Neural progenitor cell (in vitro differentiated cells): ENCODE results near the gene PARVG. TPM values are rescaled to one million over a fixed set of nuclear protein-coding genes. Genes with fewer than 3 reads are reported as not detected.

Experiments used
- DNase-seq: peaks from one replicate; pipeline ENCODE4 v3.0.0-alpha.2; 2016; ENCODE audit warnings: low spot score
- H2AFZ ChIP-seq: fragments of 200-600 bp; sonication (generic); replicated peaks from 2 replicates; pipeline ENCODE4 v1.6.1; 2016; ENCODE audit warnings: antibody characterized with exemption
- H3F3A ChIP-seq: fragments of 200-600 bp; sonication (generic); 2 replicates; pipeline ENCODE4 v1.6.1; 2016; ENCODE audit warnings: antibody characterized with exemption, low read depth
- H3K27ac ChIP-seq: fragments of 200-600 bp; sonication (generic); 2 replicates; pipeline ENCODE4 v1.5.1; 2016; ENCODE audit warnings: mild to moderate bottlenecking
- H3K27me3 ChIP-seq: fragments of 200-600 bp; sonication (generic); 2 replicates; pipeline ENCODE4 v1.6.1; 2016; ENCODE audit warnings: mild to moderate bottlenecking, moderate library complexity
- H3K36me3 ChIP-seq: fragments of 200-600 bp; sonication (generic); 2 replicates; pipeline ENCODE4 v1.5.1; 2016
- H3K4me1 ChIP-seq: fragments of 200-600 bp; sonication (generic); 2 replicates; pipeline ENCODE4 v1.6.1; 2016; ENCODE audit warnings: mixed run types
- H3K4me2 ChIP-seq: fragments of 200-600 bp; sonication (generic); 2 replicates; pipeline ENCODE4 v1.6.1; 2016
- H3K4me3 ChIP-seq: fragments of 200-600 bp; sonication (generic); 2 replicates; pipeline ENCODE4 v1.5.1; 2016
- H3K79me2 ChIP-seq: fragments of 200-600 bp; sonication (generic); 2 replicates; pipeline ENCODE4 v1.6.1; 2016; ENCODE audit warnings: low read depth
- H3K9ac ChIP-seq: fragments of 200-600 bp; sonication (generic); 2 replicates; pipeline ENCODE4 v1.6.1; 2016
- H3K9me3 ChIP-seq: fragments of 200-600 bp; sonication (generic); 2 replicates; pipeline ENCODE4 v1.5.1; 2016; ENCODE audit warnings: low read depth
- H4K20me1 ChIP-seq: fragments of 200-600 bp; sonication (generic); 2 replicates; pipeline ENCODE4 v1.6.1; 2016; ENCODE audit warnings: low read depth
- H3K27ac Mint-ChIP-seq: 3 replicates; pipeline ENCODE4 v1.8.0; 2021; ENCODE audit warnings: mixed read lengths
- H3K27me3 Mint-ChIP-seq: 2 replicates; pipeline ENCODE4 v1.8.0; 2022; ENCODE audit warnings: low read depth, mild to moderate bottlenecking, inconsistent platforms, moderate library complexity, mixed read lengths; ENCODE audit not compliant: insufficient read depth
- H3K36me3 Mint-ChIP-seq: 3 replicates; pipeline ENCODE4 v1.8.0; 2021; ENCODE audit warnings: mixed read lengths
- H3K4me1 Mint-ChIP-seq: 3 replicates; pipeline ENCODE4 v1.8.0; 2021; ENCODE audit warnings: mixed read lengths
- H3K4me3 Mint-ChIP-seq: 3 replicates; pipeline ENCODE4 v1.8.0; 2021; ENCODE audit warnings: mild to moderate bottlenecking, moderate library complexity, mixed read lengths
- H3K9me3 Mint-ChIP-seq: 3 replicates; pipeline ENCODE4 v1.8.0; 2020; ENCODE audit warnings: mixed read lengths
- EZH2 ChIP-seq: fragments of 200-600 bp; sonication (generic); IDR thresholded peaks from 2 replicates; pipeline ENCODE4 v1.6.1; 2017; ENCODE audit warnings: antibody characterized with exemption, mild to moderate bottlenecking, moderate library complexity
- EZH2phosphoT487 ChIP-seq: fragments of 200-600 bp; sonication (generic); IDR thresholded peaks from 2 replicates; pipeline ENCODE4 v1.6.1; 2017; ENCODE audit warnings: antibody characterized with exemption
- total RNA-seq: library from RNA; depleted of rRNA; stranded (reverse); fragments of >200 nt; gene quantifications from 2 replicates; pipeline ENCODE4 v1.2.3, GENCODE V29; 2015; ENCODE audit warnings: low replicate concordance
- TF ChIP-seq, protein P1 (sequence below): fragments of 200-600 bp; sonication (generic); IDR thresholded peaks from 2 replicates; pipeline ENCODE4 v1.5.1; 2017; ENCODE audit warnings: antibody characterized with exemption, mild to moderate bottlenecking

Gene PARVG
- total RNA-seq, 1 donor from 2014 or later, result not detected

DNA sequence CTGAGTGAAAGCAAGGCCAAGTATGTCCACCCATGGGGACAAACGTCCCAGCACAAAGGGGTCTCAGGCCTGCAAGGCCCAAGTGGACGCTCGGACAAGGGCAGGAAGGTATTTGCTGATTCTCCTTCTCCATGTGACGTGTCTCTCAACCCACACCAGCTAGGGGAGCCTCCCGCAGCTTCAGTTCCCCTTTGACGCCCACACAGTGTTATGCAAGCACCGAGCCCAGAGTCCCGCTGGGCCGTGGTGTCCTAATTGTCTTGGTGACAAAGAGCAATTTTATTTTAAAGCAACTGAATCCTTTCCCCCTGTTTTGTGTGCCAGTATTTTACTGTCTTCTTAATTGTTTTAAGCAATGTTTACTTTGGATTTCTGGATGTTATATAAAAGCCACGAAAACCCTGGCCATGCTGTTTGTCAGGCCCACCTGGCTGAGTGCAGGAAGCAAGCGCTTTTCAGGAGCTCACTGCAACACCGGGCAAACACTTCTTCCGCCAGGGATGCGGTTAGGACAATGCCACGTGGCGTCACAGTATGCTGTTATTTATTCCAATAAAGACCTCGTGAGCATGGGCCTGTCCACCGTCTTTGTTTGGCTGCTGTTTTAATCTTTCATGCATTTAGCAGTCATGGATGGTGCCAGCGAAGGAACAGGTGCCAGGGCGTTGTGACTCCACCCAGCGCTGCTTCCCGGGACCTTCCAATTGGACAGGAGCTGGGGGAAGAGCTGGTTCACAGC lies 8.2 kb upstream of the PARVG start:
- Histone ChIP-seq H3K4me2 (peak overlapping the region; percentile 22), H3K27ac (no peak overlapping the region), H3K9ac (no peak overlapping the region), H2AFZ (no peak overlapping the region), H3K27me3 (no peaks in the 10 kb centered on the region), H3F3A (peaks cover 21% of the 10 kb centered on the region), H4K20me1 (no peaks in the 10 kb centered on the region), H3K79me2 (no peaks in the 10 kb centered on the region), H3K4me3 (no peak overlapping the region), H3K4me1 (peaks cover 20% of the 10 kb centered on the region), H3K36me3 (no peaks in the 10 kb centered on the region), H3K9me3 (no peaks in the 10 kb centered on the region)
- Mint-ChIP-seq H3K9me3 (no peaks in the 10 kb centered on the region), H3K27ac (no peak overlapping the region), H3K4me1 (peaks cover 37% of the 10 kb centered on the region), H3K4me3 (peak overlapping the region; percentile 43), H3K36me3 (no peaks in the 10 kb centered on the region), H3K27me3 (peaks cover 5% of the 10 kb centered on the region)
- TF ChIP-seq EZH2 (no peak), EZH2phosphoT487 (no peak)
- TF ChIP-seq, protein P1, sequence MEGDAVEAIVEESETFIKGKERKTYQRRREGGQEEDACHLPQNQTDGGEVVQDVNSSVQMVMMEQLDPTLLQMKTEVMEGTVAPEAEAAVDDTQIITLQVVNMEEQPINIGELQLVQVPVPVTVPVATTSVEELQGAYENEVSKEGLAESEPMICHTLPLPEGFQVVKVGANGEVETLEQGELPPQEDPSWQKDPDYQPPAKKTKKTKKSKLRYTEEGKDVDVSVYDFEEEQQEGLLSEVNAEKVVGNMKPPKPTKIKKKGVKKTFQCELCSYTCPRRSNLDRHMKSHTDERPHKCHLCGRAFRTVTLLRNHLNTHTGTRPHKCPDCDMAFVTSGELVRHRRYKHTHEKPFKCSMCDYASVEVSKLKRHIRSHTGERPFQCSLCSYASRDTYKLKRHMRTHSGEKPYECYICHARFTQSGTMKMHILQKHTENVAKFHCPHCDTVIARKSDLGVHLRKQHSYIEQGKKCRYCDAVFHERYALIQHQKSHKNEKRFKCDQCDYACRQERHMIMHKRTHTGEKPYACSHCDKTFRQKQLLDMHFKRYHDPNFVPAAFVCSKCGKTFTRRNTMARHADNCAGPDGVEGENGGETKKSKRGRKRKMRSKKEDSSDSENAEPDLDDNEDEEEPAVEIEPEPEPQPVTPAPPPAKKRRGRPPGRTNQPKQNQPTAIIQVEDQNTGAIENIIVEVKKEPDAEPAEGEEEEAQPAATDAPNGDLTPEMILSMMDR, result no peak
- peak; percentile 48 for DNase-seq

DNA sequence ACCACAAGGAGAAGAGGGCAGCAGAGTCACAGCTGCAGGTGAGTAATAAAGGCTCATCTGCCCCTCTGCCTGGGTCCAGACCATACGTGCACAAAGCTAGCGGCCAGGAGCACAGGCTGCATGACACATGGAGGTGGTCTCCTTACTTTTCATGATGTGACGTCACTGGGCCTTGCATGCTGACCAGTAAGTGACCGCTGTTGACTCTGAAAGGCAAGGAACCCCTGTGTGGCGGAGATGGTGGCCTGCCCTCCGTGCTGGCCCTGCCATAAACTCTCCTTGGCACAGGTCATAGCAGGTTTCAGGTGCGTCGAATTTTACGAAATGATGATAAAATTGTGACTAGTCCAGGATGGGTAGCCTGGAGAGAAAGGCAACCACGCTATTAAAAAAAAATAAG lies 7.6 kb upstream of the PARVG start:
- H3K36me3 Mint-ChIP-seq, result no peaks in the 10 kb centered on the region
- Histone ChIP-seq H2AFZ (no peak overlapping the region), H3F3A (peaks cover 21% of the 10 kb centered on the region), H3K79me2 (no peaks in the 10 kb centered on the region), H4K20me1 (no peaks in the 10 kb centered on the region), H3K4me3 (no peak overlapping the region), H3K9me3 (no peaks in the 10 kb centered on the region), H3K9ac (no peak overlapping the region), H3K36me3 (no peaks in the 10 kb centered on the region), H3K4me2 (no peak overlapping the region), H3K27me3 (no peaks in the 10 kb centered on the region), H3K27ac (no peak overlapping the region), H3K4me1 (peaks cover 20% of the 10 kb centered on the region)
- H3K9me3 Mint-ChIP-seq, result no peaks in the 10 kb centered on the region
- H3K4me3 Mint-ChIP-seq, result no peak overlapping the region
- H3K4me1 Mint-ChIP-seq, result peaks cover 37% of the 10 kb centered on the region
- TF ChIP-seq EZH2phosphoT487 (no peak), EZH2 (no peak)
- TF ChIP-seq, protein P1, result no peak
- H3K27me3 Mint-ChIP-seq, result peaks cover 5% of the 10 kb centered on the region
- no peak overlapping the region for H3K27ac Mint-ChIP-seq
- DNase-seq, result no peak

DNA sequence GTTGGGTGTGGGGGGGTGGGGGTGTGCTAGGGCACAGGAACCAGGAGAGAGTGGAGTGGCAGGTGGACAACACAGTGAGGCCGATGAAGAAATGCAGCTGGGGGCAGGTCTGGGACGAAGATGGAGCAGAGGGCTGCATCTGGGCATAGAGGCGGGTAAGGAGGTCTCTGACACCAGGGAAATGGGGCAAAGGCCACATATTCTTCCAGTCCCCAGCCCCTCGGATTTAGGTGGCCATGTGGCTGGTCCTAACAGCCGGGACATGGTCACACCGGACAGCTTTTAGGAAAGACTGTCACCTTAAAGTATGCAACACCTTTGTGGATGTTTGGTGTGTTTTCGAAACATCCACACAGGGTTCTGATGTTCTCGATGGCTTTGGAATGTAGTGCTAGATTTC lies 5.0 kb upstream of the PARVG start:
- no peaks in the 10 kb centered on the region for H3K9me3 ChIP-seq
- H3K4me1 Mint-ChIP-seq, result peaks cover 43% of the 10 kb centered on the region
- no peaks in the 10 kb centered on the region for H3K79me2 ChIP-seq
- H3K4me3 ChIP-seq, result no peak overlapping the region
- H4K20me1 ChIP-seq, result no peaks in the 10 kb centered on the region
- no peak overlapping the region for H3K9ac ChIP-seq
- TF ChIP-seq EZH2phosphoT487 (no peak), EZH2 (no peak)
- TF ChIP-seq, protein P1, result no peak
- no peaks in the 10 kb centered on the region for H3K9me3 Mint-ChIP-seq
- H3K4me3 Mint-ChIP-seq, result no peak overlapping the region
- no peaks in the 10 kb centered on the region for H3K27me3 ChIP-seq
- peaks cover 34% of the 10 kb centered on the region for H3F3A ChIP-seq
- no peak overlapping the region for H2AFZ ChIP-seq
- no peak overlapping the region for H3K27ac Mint-ChIP-seq
- H3K27ac ChIP-seq, result no peak overlapping the region
- H3K4me1 ChIP-seq, result peaks cover 28% of the 10 kb centered on the region
- no peaks in the 10 kb centered on the region for H3K36me3 ChIP-seq
- peaks cover 7% of the 10 kb centered on the region for H3K27me3 Mint-ChIP-seq
- H3K36me3 Mint-ChIP-seq, result no peaks in the 10 kb centered on the region
- DNase-seq, result no peak
- H3K4me2 ChIP-seq, result no peak overlapping the region
